PFSK-1 (cell line): ENCODE data around the gene BICD2.

Source experiments
- FOXP2 ChIP-seq: optimal IDR thresholded peaks from 2 replicates; pipeline ENCODE3; 2011; ENCODE audit warnings: borderline replicate concordance, control low read depth, inconsistent platforms; ENCODE audit not compliant: insufficient read depth; ENCODE audit errors: extremely low read length, extremely low read depth
- POLR2AphosphoS5 ChIP-seq: IDR thresholded peaks from 2 replicates; pipeline ENCODE4 v1.6.1; 2012; ENCODE audit warnings: low read depth, mild to moderate bottlenecking, control low read depth, low read length, moderate library complexity
- REST ChIP-seq, 2 experiments: IDR thresholded peaks; 2 replicates each; pipeline versions ENCODE4 v1.6.1 to v1.8.0; 2011 to 2012; ENCODE audit warnings: low read depth in 2 of 2, low read length in 2 of 2, control low read depth in 1 of 2, inconsistent platforms in 1 of 2, mild to moderate bottlenecking in 1 of 2, moderate library complexity in 1 of 2; ENCODE audit not compliant: insufficient read depth in 1 of 2
- SIN3A ChIP-seq: IDR thresholded peaks from 2 replicates; pipeline ENCODE4 v1.6.1; 2012; ENCODE audit warnings: mild to moderate bottlenecking, low read length, moderate library complexity, borderline replicate concordance; ENCODE audit not compliant: insufficient read depth
- TAF1 ChIP-seq: IDR thresholded peaks from 2 replicates; pipeline ENCODE4 v1.6.1; 2012; ENCODE audit warnings: low read length, control low read depth, borderline replicate concordance; ENCODE audit not compliant: insufficient read depth

BICD2 gene

GRCh38 chr9:92804727-92805126, 40.1 kb upstream of the BICD2 start:
- TF ChIP-seq SIN3A (no peak), TAF1 (no peak), REST (IDR thresholded peaks at IDR 0.05; ENCODE audit: insufficient read depth in 1 of 2, low read depth in 2 of 2, low read length in 2 of 2) (no peak), POLR2AphosphoS5 (no peak), FOXP2 (no peak)

- TF ChIP-seq FOXP2 (no peak), POLR2AphosphoS5 (no peak), REST (IDR thresholded peaks at IDR 0.05; ENCODE audit: insufficient read depth in 1 of 2, low read depth in 2 of 2, low read length in 2 of 2) (no peak), TAF1 (no peak), SIN3A (no peak)
These were observed 33.7 kb upstream of the BICD2 start for GRCh38 chr9:92798358-92798757.

- no peak for TF ChIP-seq FOXP2
- no peak for TF ChIP-seq TAF1
These were observed 31.1 kb upstream of the BICD2 start for GRCh38 chr9:92795598-92796336.

- TF ChIP-seq REST (IDR thresholded peaks at IDR 0.05; ENCODE audit: insufficient read depth in 1 of 2, low read depth in 2 of 2, low read length in 2 of 2) (no peak), FOXP2 (no peak)
These were observed 30.4 kb upstream of the BICD2 start for GRCh38 chr9:92795000-92795399.

GRCh38 chr9:92794426-92794825, 29.8 kb upstream of the BICD2 start:
- TF ChIP-seq POLR2AphosphoS5: no peak
- TF ChIP-seq REST (IDR thresholded peaks at IDR 0.05; ENCODE audit: insufficient read depth in 1 of 2, low read depth in 2 of 2, low read length in 2 of 2): no peak
- no peak for TF ChIP-seq TAF1
- TF ChIP-seq FOXP2: no peak
- TF ChIP-seq SIN3A: no peak
